ENCODE data around the gene CCDC178.

DNA sequence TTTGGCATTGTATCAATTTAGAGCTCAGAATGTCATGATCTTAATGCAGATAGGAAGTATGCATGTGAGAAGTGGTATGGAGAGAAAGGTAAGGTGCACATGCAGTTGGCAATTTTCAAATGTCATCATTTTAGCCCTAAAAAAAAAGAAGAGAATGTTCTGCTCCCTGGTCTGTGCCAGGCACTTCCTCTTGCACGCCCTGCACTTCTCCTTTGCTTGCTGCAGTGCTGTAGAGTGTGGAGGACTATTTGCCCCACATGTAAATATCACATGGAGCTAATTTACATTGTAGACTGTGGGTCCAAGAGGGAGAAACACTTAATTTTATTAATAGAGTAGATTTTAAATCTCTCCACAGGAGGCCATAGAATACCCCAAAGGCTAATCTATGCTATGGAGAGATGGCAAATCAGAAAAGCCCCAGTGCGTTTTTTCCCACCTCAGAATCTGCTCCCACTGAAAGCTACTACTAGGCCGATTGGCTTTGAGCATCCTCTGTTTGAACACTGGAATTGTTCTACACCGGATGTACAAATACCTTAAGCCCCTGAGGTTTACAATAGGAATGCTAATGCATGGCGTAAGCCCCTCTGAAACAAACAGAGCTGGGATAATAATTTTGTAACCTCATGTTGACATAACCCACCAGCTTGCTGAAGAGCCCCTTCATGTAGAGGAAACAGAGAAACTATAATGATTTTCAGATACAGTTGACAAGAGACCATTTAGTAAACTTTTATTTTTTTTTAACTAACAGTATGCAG is 530.5 kb downstream of the CCDC178 start:
- TF ChIP-seq CTCF (IDR thresholded peaks at IDR 0.05) (no peak), POLR2A (IDR thresholded peaks at IDR 0.05) (no peak)

Measured in adrenal gland (tissue), 5 donors.